HepG2 (cell line): ENCODE results near the gene ALB. TPM values are rescaled to one million over a fixed set of nuclear protein-coding genes. Genes with fewer than 3 reads are reported as not detected.

ENCODE experiments used
- CERS6 ChIP-seq: sonication (generic); formaldehyde crosslinking; IDR thresholded peaks from 2 replicates; pipeline ENCODE4 v1.5.0; 2020; ENCODE audit warnings: missing genetic modification reagents
- EED ChIP-seq: sonication (generic); formaldehyde crosslinking; IDR thresholded peaks from 2 replicates; pipeline ENCODE4 v1.5.0; 2020; ENCODE audit warnings: mild to moderate bottlenecking, missing genetic modification reagents
- GLI4 ChIP-seq: sonication (generic); formaldehyde crosslinking; IDR thresholded peaks from 2 replicates; pipeline ENCODE4 v1.5.1; 2020; ENCODE audit warnings: missing genetic modification reagents, mild to moderate bottlenecking, moderate library complexity, borderline replicate concordance
- GPN1 ChIP-seq: sonication (generic); formaldehyde crosslinking; IDR thresholded peaks from 2 replicates; pipeline ENCODE4 v1.5.1; 2020; ENCODE audit warnings: missing genetic modification reagents, borderline replicate concordance
- KIAA2018 ChIP-seq: sonication (generic); formaldehyde crosslinking; IDR thresholded peaks from 2 replicates; pipeline ENCODE4 v1.5.0; 2020; ENCODE audit warnings: mild to moderate bottlenecking, missing genetic modification reagents, borderline replicate concordance
- POLR2G ChIP-seq: fragments of 200-400 bp; formaldehyde crosslinking; IDR thresholded peaks from 2 replicates; pipeline ENCODE4 v1.6.1; 2018; ENCODE audit warnings: mild to moderate bottlenecking, low read depth, low read length, moderate library complexity
- RARG ChIP-seq: sonication (generic); formaldehyde crosslinking; IDR thresholded peaks from 2 replicates; pipeline ENCODE4 v1.4.0; 2020; ENCODE audit warnings: low read depth, mild to moderate bottlenecking, missing genetic modification reagents
- RBAK ChIP-seq: sonication (generic); formaldehyde crosslinking; IDR thresholded peaks from 2 replicates; pipeline ENCODE4 v1.5.1; 2020; ENCODE audit warnings: mild to moderate bottlenecking, missing genetic modification reagents
- SP2 ChIP-seq: sonication (generic); formaldehyde crosslinking; IDR thresholded peaks from 2 replicates; pipeline ENCODE4 v1.5.1; 2020; ENCODE audit warnings: mild to moderate bottlenecking, missing genetic modification reagents
- SRSF9 ChIP-seq: fragments of 200-400 bp; formaldehyde crosslinking; IDR thresholded peaks from 2 replicates; pipeline ENCODE4 v1.6.1; 2018; ENCODE audit warnings: borderline replicate concordance, mild to moderate bottlenecking, low read depth, low read length; ENCODE audit not compliant: insufficient read depth, poor library complexity, severe bottlenecking
- TCF7 ChIP-seq: sonication (generic); IDR thresholded peaks from 2 replicates; pipeline ENCODE4 v1.6.1; 2016; ENCODE audit warnings: antibody characterized with exemption, low read depth
- THAP11 ChIP-seq: IDR thresholded peaks from 2 replicates; pipeline ENCODE4 v1.6.1; 2016; ENCODE audit warnings: missing biosample characterization, missing genetic modification reagents
- ZBTB3 ChIP-seq: sonication (generic); formaldehyde crosslinking; IDR thresholded peaks from 2 replicates; pipeline ENCODE4 v1.4.0; 2020; ENCODE audit warnings: low read depth, mild to moderate bottlenecking, moderate library complexity, missing genetic modification reagents, borderline replicate concordance
- ZNF230 ChIP-seq: sonication (generic); formaldehyde crosslinking; IDR thresholded peaks from 2 replicates; pipeline ENCODE4 v1.4.0; 2020; ENCODE audit warnings: mild to moderate bottlenecking, missing genetic modification reagents
- ZNF784 ChIP-seq: sonication (generic); formaldehyde crosslinking; IDR thresholded peaks from 2 replicates; pipeline ENCODE4 v1.5.1; 2020; ENCODE audit warnings: missing genetic modification reagents, mild to moderate bottlenecking, borderline replicate concordance
- ZUFSP ChIP-seq: sonication (generic); formaldehyde crosslinking; IDR thresholded peaks from 2 replicates; pipeline ENCODE4 v1.9.0; 2021; ENCODE audit warnings: missing genetic modification reagents, mild to moderate bottlenecking, borderline replicate concordance
- polyA plus RNA-seq, 8 experiments: library from polyadenylated mRNA; depleted of rRNA in 3 of 8; stranded (reverse) in 7 of 8; unstranded in 1 of 8; fragments of >200 nt; fragmentation: Illumina TruSeq in 4 of 8; extraction: Trizol in 4 of 8; gene quantifications; 2 replicates each; pipeline versions ENCODE4 v1.2.1 to v1.2.3, GENCODE V29; 2011 to 2016; ENCODE audit warnings: low read depth in 4 of 8, missing spikeins in 1 of 8, mixed read lengths in 1 of 8; ENCODE audit not compliant: insufficient read depth in 1 of 8
- total RNA-seq, 5 experiments: library from RNA; depleted of rRNA; stranded (reverse); fragments of >200 nt; fragmentation: Illumina TruSeq; extraction: Trizol; gene quantifications; 2 replicates each; pipeline ENCODE4 v1.2.3, GENCODE V29; 2016; ENCODE audit warnings: low read depth in 1 of 5
- TF ChIP-seq, protein P1 (sequence below): sonication (generic); formaldehyde crosslinking; IDR thresholded peaks from 2 replicates; pipeline ENCODE4 v1.8.1; 2022; ENCODE audit warnings: mild to moderate bottlenecking, missing genetic modification reagents

ALB gene
- total and polyA plus RNA-seq, 2 of the 13 experiments (the other 11 are each of a cell fraction or from before 2014, with no cell fraction given): 22,259 to 22,625 TPM

- TF ChIP-seq ZBTB3 (CRISPR knock-in tag) (no peak), SP2 (CRISPR knock-in tag) (no peak), GLI4 (no peak), GPN1 (no peak), CERS6 (CRISPR knock-in tag) (no peak), THAP11 (no peak), RARG (CRISPR knock-in tag) (no peak), ZNF784 (no peak), ZUFSP (CRISPR knock-in tag) (no peak), ZNF230 (CRISPR knock-in tag) (no peak), EED (no peak), POLR2G (0 out of 2 replicates have a peak, but pooled peaks have one; percentile 49), RBAK (CRISPR knock-in tag) (no peak), KIAA2018 (CRISPR knock-in tag) (no peak), SRSF9 (no peak), TCF7 (no peak)
- TF ChIP-seq, protein P1, sequence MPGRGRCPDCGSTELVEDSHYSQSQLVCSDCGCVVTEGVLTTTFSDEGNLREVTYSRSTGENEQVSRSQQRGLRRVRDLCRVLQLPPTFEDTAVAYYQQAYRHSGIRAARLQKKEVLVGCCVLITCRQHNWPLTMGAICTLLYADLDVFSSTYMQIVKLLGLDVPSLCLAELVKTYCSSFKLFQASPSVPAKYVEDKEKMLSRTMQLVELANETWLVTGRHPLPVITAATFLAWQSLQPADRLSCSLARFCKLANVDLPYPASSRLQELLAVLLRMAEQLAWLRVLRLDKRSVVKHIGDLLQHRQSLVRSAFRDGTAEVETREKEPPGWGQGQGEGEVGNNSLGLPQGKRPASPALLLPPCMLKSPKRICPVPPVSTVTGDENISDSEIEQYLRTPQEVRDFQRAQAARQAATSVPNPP (CRISPR knock-in tag): peak; percentile 23; the same call in 1 of the 2 replicates
Measured at GRCh38 chr4:73413294-73413755, 9.2 kb downstream of the ALB start (continued).
